Measurements from ENCODE around the gene ARHGAP11A. TPM values are rescaled to one million over a fixed set of nuclear protein-coding genes. Genes with fewer than 3 reads are reported as not detected.
"Not testable (repeated sequence)": the region's sequence is repeated elsewhere in the genome, so short reads cannot be mapped to it uniquely, and the experiment has no call there.

Gene ARHGAP11A
- total RNA-seq: 1.4 TPM

- DNase-seq (ENCODE audit: low spot score): peak; percentile 77
Measured at GRCh38 chr15:32615051-32615870, at the start of gene ARHGAP11A. ARHGAP11A (plus strand) TSS chr15:32615504; CDS start chr15:32616212, 708 bp downstream.

GRCh38 chr15:32568988-32569387, 46.3 kb upstream of the ARHGAP11A start:
- not testable (repeated sequence) for DNase-seq (ENCODE audit: low spot score)

- not testable (repeated sequence) for DNase-seq (ENCODE audit: low spot score)
Measured at GRCh38 chr15:32578482-32578881, 36.8 kb upstream of the ARHGAP11A start.

- DNase-seq (ENCODE audit: low spot score): not testable (repeated sequence)
Measured at GRCh38 chr15:32585844-32586243, 29.5 kb upstream of the ARHGAP11A start.

- DNase-seq (ENCODE audit: low spot score): not testable (repeated sequence)
Measured at GRCh38 chr15:32593151-32593550, 22.2 kb upstream of the ARHGAP11A start, which contains the start of gene GOLGA8N. GOLGA8N (plus strand) TSS chr15:32593456.

- DNase-seq (ENCODE audit: low spot score): not testable (repeated sequence)
Measured at GRCh38 chr15:32609518-32609917, 5.8 kb upstream of the ARHGAP11A start.

GRCh38 chr15:32610719-32611118, 4.6 kb upstream of the ARHGAP11A start:
- not testable (repeated sequence) for DNase-seq (ENCODE audit: low spot score)

- DNase-seq (ENCODE audit: low spot score): not testable (repeated sequence)
Measured at GRCh38 chr15:32614712-32615050, 623 bp upstream of the ARHGAP11A start.

- DNase-seq (ENCODE audit: low spot score): not testable (repeated sequence)
Measured at GRCh38 chr15:32615871-32616426, 645 bp downstream of the ARHGAP11A start.

- DNase-seq (ENCODE audit: low spot score): no peak
Measured at GRCh38 chr15:32636410-32636809, 21.1 kb downstream of the ARHGAP11A start.

- DNase-seq (ENCODE audit: low spot score): no peak
Measured at GRCh38 chr15:32636908-32637567, 21.7 kb downstream of the ARHGAP11A start.

GRCh38 chr15:32637704-32638103, 22.4 kb downstream of the ARHGAP11A start:
- DNase-seq (ENCODE audit: low spot score): no peak

- DNase-seq (ENCODE audit: low spot score): no peak
Measured at GRCh38 chr15:32641517-32642059, 26.3 kb downstream of the ARHGAP11A start, which contains the start of gene SCG5. SCG5 (plus strand) TSS chr15:32641710; CDS start chr15:32643593, 1,883 bp downstream.

- no peak for DNase-seq (ENCODE audit: low spot score)
Measured at GRCh38 chr15:32642667-32643435, 27.5 kb downstream of the ARHGAP11A start.

- DNase-seq (ENCODE audit: low spot score): no peak
Measured at GRCh38 chr15:32643907-32644445, 28.7 kb downstream of the ARHGAP11A start.

GRCh38 chr15:32646291-32646690, 31.0 kb downstream of the ARHGAP11A start:
- no peak for DNase-seq (ENCODE audit: low spot score)

GRCh38 chr15:32649342-32649741, 34.0 kb downstream of the ARHGAP11A start:
- no peak for DNase-seq (ENCODE audit: low spot score)

GRCh38 chr15:32651229-32651837, 36.0 kb downstream of the ARHGAP11A start:
- DNase-seq (ENCODE audit: low spot score): no peak

- DNase-seq (ENCODE audit: low spot score): no peak
Measured at GRCh38 chr15:32652178-32652577, 36.9 kb downstream of the ARHGAP11A start.

- no peak for DNase-seq (ENCODE audit: low spot score)
Measured at GRCh38 chr15:32656091-32656490, 40.8 kb downstream of the ARHGAP11A start.

- no peak for DNase-seq (ENCODE audit: low spot score)
Measured at GRCh38 chr15:32656496-32656895, 41.2 kb downstream of the ARHGAP11A start.

Data from ureter (tissue), 1 donor.